HL-60 (cell line): ENCODE data around the gene GTPBP6.
A peak's percentile ranks its signal among the peaks of the same experiment; 100 is the strongest.

Source experiments
- DNase-seq, 2 experiments: peaks; one replicate each; pipeline ENCODE4 v3.0.0-alpha.2; 2010 to 2020; ENCODE audit warnings: low read depth in 1 of 2, low spot score in 1 of 2
- H3K27ac ChIP-seq: fragments of 250-450 bp; sonication (Bioruptor Pico); replicated peaks from 2 replicates; pipeline ENCODE4 v1.5.1; 2020; ENCODE audit warnings: mild to moderate bottlenecking, moderate library complexity
- H3K27me3 ChIP-seq: fragments of 250-450 bp; sonication (Bioruptor Pico); 2 replicates; pipeline ENCODE4 v1.5.1; 2021; ENCODE audit warnings: mild to moderate bottlenecking, moderate library complexity; ENCODE audit not compliant: insufficient read depth, poor library complexity, severe bottlenecking
- H3K4me3 ChIP-seq: replicated peaks from 2 replicates; pipeline ENCODE4 v1.5.1; 2011; ENCODE audit warnings: mild to moderate bottlenecking, control low read depth, low read length; ENCODE audit not compliant: insufficient read depth
- GABPA ChIP-seq: IDR thresholded peaks from 2 replicates; pipeline ENCODE4 v1.6.1; 2012; ENCODE audit warnings: low read depth
- POLR2AphosphoS5 ChIP-seq: IDR thresholded peaks from 2 replicates; pipeline ENCODE4 v1.6.1; 2012; ENCODE audit warnings: low read depth
- SPI1 ChIP-seq: IDR thresholded peaks from 2 replicates; pipeline ENCODE4 v1.6.1; 2012; ENCODE audit warnings: low read depth, mild to moderate bottlenecking, borderline replicate concordance
- TF ChIP-seq, protein P1 (sequence below): IDR thresholded peaks from one replicate; pipeline ENCODE4 v1.5.1; 2011; ENCODE audit warnings: low read length, control low read depth, inconsistent platforms; ENCODE audit not compliant: insufficient read depth
- TF ChIP-seq, protein P2 (sequence below): IDR thresholded peaks from 2 replicates; pipeline ENCODE4 v1.6.1; 2012; ENCODE audit warnings: low read depth; ENCODE audit not compliant: insufficient replicate concordance

Gene GTPBP6

DNA sequence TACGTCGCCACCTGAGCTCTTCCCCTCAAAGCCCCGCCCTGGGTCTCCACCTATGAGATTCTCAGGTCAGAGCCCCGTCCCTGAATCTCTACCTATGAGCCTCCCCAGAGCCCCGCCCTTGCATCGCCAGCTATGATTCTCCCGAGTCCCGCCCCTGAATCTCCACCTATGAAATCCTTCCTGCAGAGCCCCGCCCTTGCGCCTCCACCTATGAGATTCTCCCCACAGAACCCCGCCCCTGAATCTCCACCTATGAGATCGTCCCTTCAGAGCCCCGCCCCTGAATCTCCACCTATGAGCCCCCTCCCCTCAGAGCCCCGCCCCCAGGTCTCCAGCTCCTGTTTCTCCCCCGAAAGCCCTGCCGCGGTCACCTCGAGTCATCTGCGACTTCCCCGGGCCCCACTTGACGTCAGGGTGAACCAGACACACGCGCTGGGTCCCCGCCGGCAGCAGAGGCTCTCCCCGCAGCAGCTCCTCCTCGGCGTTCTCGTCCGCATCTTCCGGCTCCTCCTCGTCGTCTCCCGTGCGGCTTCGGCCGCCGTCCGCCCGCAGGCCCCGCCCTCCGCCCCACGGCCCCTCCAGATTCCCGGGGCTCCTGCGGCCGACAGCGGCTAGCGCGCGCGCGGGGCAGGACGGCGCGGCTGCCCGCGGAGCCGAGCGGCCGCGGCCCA is 393 bp downstream of the GTPBP6 start:
- peak; percentile 89 to 99 for DNase-seq
- H3K27ac ChIP-seq = peak overlapping the region; percentile 87

DNA sequence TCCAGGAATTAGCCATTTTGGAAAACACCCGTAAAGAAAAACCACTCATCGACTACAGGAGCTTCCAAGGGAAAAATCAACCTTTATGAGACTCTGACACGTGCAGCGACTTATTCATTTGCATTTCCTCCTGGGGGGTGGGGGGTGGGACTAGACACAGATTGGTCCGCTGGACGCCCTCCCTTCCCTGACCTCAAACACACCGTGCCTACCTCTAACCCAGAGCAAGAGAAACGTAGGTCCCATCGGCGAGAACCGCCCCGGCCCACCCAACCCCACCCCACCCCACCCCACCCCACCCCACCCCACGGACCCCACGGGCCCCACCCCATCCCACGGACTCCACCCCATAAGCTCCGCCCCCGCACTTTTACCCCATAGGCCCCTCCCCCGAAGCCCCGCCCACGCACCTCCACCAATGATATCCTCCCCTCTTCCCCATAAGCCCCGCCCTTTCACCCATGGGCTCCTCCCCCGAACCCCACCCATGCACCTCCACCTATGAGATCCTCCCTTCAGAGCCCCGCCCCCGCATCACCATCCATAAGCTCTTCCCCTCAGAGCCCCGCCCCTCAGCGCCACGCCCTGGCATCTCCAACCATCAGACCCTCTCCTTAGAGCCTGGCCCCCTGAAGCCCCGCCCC is 1.1 kb downstream of the GTPBP6 start:
- no peak overlapping the region for H3K27ac ChIP-seq

More for the DNA sequence above, 393 bp downstream of the GTPBP6 start:
- Histone ChIP-seq H3K27me3 (no peaks in the 10 kb centered on the region), H3K4me3 (peak overlapping the region; percentile 56)
- TF ChIP-seq, protein P1, sequence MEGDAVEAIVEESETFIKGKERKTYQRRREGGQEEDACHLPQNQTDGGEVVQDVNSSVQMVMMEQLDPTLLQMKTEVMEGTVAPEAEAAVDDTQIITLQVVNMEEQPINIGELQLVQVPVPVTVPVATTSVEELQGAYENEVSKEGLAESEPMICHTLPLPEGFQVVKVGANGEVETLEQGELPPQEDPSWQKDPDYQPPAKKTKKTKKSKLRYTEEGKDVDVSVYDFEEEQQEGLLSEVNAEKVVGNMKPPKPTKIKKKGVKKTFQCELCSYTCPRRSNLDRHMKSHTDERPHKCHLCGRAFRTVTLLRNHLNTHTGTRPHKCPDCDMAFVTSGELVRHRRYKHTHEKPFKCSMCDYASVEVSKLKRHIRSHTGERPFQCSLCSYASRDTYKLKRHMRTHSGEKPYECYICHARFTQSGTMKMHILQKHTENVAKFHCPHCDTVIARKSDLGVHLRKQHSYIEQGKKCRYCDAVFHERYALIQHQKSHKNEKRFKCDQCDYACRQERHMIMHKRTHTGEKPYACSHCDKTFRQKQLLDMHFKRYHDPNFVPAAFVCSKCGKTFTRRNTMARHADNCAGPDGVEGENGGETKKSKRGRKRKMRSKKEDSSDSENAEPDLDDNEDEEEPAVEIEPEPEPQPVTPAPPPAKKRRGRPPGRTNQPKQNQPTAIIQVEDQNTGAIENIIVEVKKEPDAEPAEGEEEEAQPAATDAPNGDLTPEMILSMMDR = no peak
- peak; percentile 48; the same call in 1 of the 2 replicates for TF ChIP-seq POLR2AphosphoS5
- no peak for TF ChIP-seq SPI1
- TF ChIP-seq, protein P2, sequence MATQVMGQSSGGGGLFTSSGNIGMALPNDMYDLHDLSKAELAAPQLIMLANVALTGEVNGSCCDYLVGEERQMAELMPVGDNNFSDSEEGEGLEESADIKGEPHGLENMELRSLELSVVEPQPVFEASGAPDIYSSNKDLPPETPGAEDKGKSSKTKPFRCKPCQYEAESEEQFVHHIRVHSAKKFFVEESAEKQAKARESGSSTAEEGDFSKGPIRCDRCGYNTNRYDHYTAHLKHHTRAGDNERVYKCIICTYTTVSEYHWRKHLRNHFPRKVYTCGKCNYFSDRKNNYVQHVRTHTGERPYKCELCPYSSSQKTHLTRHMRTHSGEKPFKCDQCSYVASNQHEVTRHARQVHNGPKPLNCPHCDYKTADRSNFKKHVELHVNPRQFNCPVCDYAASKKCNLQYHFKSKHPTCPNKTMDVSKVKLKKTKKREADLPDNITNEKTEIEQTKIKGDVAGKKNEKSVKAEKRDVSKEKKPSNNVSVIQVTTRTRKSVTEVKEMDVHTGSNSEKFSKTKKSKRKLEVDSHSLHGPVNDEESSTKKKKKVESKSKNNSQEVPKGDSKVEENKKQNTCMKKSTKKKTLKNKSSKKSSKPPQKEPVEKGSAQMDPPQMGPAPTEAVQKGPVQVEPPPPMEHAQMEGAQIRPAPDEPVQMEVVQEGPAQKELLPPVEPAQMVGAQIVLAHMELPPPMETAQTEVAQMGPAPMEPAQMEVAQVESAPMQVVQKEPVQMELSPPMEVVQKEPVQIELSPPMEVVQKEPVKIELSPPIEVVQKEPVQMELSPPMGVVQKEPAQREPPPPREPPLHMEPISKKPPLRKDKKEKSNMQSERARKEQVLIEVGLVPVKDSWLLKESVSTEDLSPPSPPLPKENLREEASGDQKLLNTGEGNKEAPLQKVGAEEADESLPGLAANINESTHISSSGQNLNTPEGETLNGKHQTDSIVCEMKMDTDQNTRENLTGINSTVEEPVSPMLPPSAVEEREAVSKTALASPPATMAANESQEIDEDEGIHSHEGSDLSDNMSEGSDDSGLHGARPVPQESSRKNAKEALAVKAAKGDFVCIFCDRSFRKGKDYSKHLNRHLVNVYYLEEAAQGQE = no peak
- no peak for TF ChIP-seq GABPA

More for the DNA sequence above, 1.1 kb downstream of the GTPBP6 start:
- Histone ChIP-seq H3K4me3 (peak overlapping the region; percentile 56), H3K27me3 (no peaks in the 10 kb centered on the region)
- no peak for DNase-seq
- TF ChIP-seq, protein P2 = no peak
- TF ChIP-seq, protein P1 = no peak
- TF ChIP-seq POLR2AphosphoS5 (no peak), SPI1 (no peak), GABPA (no peak)
